Measurements from ENCODE around the gene IFNLR1. TPM values are rescaled to one million over a fixed set of nuclear protein-coding genes. Genes with fewer than 3 reads are reported as not detected.

Gene IFNLR1
- polyA plus RNA-seq, 1 donor (not counting 4 experiments of a cell fraction or from before 2014, with no cell fraction given), result 3.4 TPM

GRCh38 chr1:24161270-24161669 lies 25.8 kb downstream of the IFNLR1 start:
- no peaks in the 10 kb centered on the region for H3K4me1 ChIP-seq (ENCODE audit: control insufficient read depth, extremely low read depth, insufficient read depth, low read length)
- H3K9me3 ChIP-seq (ENCODE audit: control insufficient read depth, low read depth, low read length), result no peaks in the 10 kb centered on the region
- H3K4me2 ChIP-seq (ENCODE audit: control insufficient read depth, extremely low read depth, insufficient read depth, low read depth, low read length), result no peak overlapping the region
- TF ChIP-seq CTCF (optimal IDR thresholded peaks at IDR 0.05 in 1 of 3, IDR thresholded peaks at IDR 0.05 in 1 of 3, conservative IDR thresholded peaks at IDR 0.05 in 1 of 3; ENCODE audit: extremely low read depth in 1 of 3, insufficient read depth in 2 of 3, low read length in 3 of 3), result no peak
- no peak for TF ChIP-seq EZH2 (IDR thresholded peaks at IDR 0.05; ENCODE audit: low read length)
- no peak overlapping the region for H3K4me3 ChIP-seq (ENCODE audit: control insufficient read depth in 2 of 3, extremely low read depth in 1 of 3, insufficient read depth in 2 of 3, low read depth in 1 of 3, low read length in 3 of 3)
- dilution Hi-C loops (cut with MboI; ENCODE audit: extremely low pct_ligation_motif_present, low sequenced_read_pairs), result no loop called here
- no peaks in the 10 kb centered on the region for H4K20me1 ChIP-seq (ENCODE audit: control insufficient read depth, extremely low read depth, insufficient read depth, low read length)
- H3K36me3 ChIP-seq (ENCODE audit: control insufficient read depth in 2 of 2, extremely low read depth in 1 of 2, insufficient read depth in 2 of 2, low read length in 2 of 2), result peaks cover 6 to 7% of the 10 kb centered on the region in 2 experiments
- H3K79me2 ChIP-seq (ENCODE audit: control insufficient read depth, insufficient read depth, low read length), result no peaks in the 10 kb centered on the region
- H3K9me1 ChIP-seq (ENCODE audit: control insufficient read depth, extremely low read depth, insufficient read depth, low read length), result peaks cover 3% of the 10 kb centered on the region
- H3K9ac ChIP-seq (ENCODE audit: control insufficient read depth, extremely low read depth, insufficient read depth, low read length), result no peak overlapping the region
- no peaks in the 10 kb centered on the region for H3K27me3 ChIP-seq (ENCODE audit: control insufficient read depth, extremely low read depth, insufficient read depth, low read length)
- no peak overlapping the region for H3K27ac ChIP-seq (ENCODE audit: control insufficient read depth, insufficient read depth, low read length)
- DNase-seq (ENCODE audit: low read depth, low spot score) (no peak), FAIRE-seq (no peak)
- no peak overlapping the region for H2AFZ ChIP-seq (ENCODE audit: control insufficient read depth, low read length)

DNA sequence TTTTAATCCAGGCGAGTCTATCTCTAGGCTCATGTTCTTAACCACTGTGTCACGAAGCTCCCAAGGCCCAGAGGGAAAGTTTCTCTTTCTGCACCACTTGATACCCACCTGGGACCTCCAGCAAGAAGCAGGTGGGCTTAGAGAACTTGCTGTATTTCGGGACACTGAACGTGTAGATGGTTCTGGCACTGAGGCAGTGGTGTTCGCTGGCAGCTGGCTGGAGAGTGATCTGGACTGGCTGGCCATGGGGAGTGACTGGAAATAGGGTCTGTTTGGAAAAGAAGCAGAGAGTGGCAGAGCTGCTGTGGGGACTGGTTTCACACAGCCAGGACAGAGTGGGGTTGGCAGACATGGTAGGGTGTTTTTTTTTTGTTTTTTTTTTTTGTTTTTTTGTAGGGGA lies 27.7 kb downstream of the IFNLR1 start:
- TF ChIP-seq CTCF (optimal IDR thresholded peaks at IDR 0.05 in 1 of 3, IDR thresholded peaks at IDR 0.05 in 1 of 3, conservative IDR thresholded peaks at IDR 0.05 in 1 of 3; ENCODE audit: extremely low read depth in 1 of 3, insufficient read depth in 2 of 3, low read length in 3 of 3) (no peak), EZH2 (IDR thresholded peaks at IDR 0.05; ENCODE audit: low read length) (no peak)
- Histone ChIP-seq H3K79me2 (ENCODE audit: control insufficient read depth, insufficient read depth, low read length) (no peaks in the 10 kb centered on the region), H3K4me2 (ENCODE audit: control insufficient read depth, extremely low read depth, insufficient read depth, low read depth, low read length) (no peak overlapping the region), H3K36me3 (ENCODE audit: control insufficient read depth in 2 of 2, extremely low read depth in 1 of 2, insufficient read depth in 2 of 2, low read length in 2 of 2) (peaks cover 0 to 3% of the 10 kb centered on the region in 2 experiments), H4K20me1 (ENCODE audit: control insufficient read depth, extremely low read depth, insufficient read depth, low read length) (no peaks in the 10 kb centered on the region), H3K27me3 (ENCODE audit: control insufficient read depth, extremely low read depth, insufficient read depth, low read length) (no peaks in the 10 kb centered on the region), H3K9ac (ENCODE audit: control insufficient read depth, extremely low read depth, insufficient read depth, low read length) (no peak overlapping the region), H3K4me3 (ENCODE audit: control insufficient read depth in 2 of 3, extremely low read depth in 1 of 3, insufficient read depth in 2 of 3, low read depth in 1 of 3, low read length in 3 of 3) (no peak overlapping the region), H3K4me1 (ENCODE audit: control insufficient read depth, extremely low read depth, insufficient read depth, low read length) (peaks cover 3% of the 10 kb centered on the region), H3K9me3 (ENCODE audit: control insufficient read depth, low read depth, low read length) (no peaks in the 10 kb centered on the region), H3K9me1 (ENCODE audit: control insufficient read depth, extremely low read depth, insufficient read depth, low read length) (no peaks in the 10 kb centered on the region), H2AFZ (ENCODE audit: control insufficient read depth, low read length) (no peak overlapping the region), H3K27ac (ENCODE audit: control insufficient read depth, insufficient read depth, low read length) (no peak overlapping the region)
- DNase-seq (ENCODE audit: low read depth, low spot score) (no peak), FAIRE-seq (no peak)
- dilution Hi-C loops (cut with MboI; ENCODE audit: extremely low pct_ligation_motif_present, low sequenced_read_pairs), result no loop called here
